Activated T-helper 9 cell treated with anti-CD3 and anti-CD28 coated beads, Interleukin-2, amount 50 U/mL, for 16 hours (primary cell): ENCODE data around the gene PPBP.

ENCODE experiments used
- DNase-seq: peaks from one replicate; pipeline ENCODE4 v3.0.0-alpha.2; 2020; ENCODE audit warnings: low read depth

Gene PPBP

DNA sequence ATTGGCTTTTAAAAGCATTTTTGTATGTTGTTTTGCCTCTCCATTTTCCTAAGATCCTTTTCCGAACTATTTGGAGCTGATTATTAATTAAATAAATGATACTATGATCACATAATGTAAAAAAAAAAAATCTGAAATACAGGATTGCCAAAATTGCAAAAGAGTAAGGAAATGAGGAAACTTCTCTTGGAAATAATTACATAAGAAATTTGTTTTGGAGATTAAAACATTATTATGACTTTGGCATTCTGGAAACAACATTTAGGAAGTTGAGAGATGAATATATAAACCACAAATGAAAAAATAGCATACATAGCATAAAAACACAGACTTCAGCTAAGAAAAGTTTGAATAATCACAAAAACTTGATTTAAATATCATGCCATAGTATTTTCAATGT is 39.7 kb downstream of the PPBP start:
- no peak for DNase-seq

GRCh38 chr4:73947239-73947985 is 40.6 kb downstream of the PPBP start:
- DNase-seq, result no peak

DNA sequence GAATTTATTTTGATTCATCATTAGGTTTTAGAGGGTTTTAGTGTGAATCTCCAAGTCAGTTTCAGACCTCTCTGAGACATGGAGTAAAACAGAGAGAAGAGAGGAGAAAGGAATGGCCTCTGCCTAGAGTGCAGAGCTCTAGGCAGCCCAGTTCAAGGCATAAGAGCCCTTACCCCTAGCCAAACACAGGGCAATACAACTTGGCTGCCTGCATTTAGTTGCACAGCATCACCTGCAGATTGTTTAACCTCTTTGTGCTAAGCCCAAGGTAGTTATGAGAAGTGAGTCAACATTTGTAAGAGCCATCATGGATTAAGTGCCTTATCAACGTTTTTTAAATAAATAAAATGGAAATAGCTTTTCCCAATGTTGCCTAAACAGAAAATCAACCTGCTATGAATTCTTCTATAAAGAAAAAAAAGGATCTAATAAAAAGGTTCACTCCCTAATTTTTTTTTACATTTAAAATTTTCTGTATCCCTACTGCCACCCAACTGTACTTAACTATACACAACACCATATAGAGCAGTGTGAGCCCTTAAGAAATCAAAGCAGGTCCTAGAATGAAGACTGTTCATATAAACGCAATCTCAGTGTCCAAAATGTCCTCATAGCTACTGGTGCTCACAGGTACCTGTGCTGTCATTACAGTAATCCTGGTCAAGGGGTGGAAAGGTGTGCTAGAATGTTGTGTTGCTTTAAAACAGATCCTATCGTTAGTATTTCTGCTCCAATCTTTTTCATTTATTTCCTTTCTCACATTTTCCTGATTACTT is 42.1 kb downstream of the PPBP start:
- DNase-seq, result no peak

GRCh38 chr4:73945140-73945539 is 42.9 kb downstream of the PPBP start:
- no peak for DNase-seq

- DNase-seq, result no peak
These were observed 43.7 kb downstream of the PPBP start for GRCh38 chr4:73944061-73944875.

DNA sequence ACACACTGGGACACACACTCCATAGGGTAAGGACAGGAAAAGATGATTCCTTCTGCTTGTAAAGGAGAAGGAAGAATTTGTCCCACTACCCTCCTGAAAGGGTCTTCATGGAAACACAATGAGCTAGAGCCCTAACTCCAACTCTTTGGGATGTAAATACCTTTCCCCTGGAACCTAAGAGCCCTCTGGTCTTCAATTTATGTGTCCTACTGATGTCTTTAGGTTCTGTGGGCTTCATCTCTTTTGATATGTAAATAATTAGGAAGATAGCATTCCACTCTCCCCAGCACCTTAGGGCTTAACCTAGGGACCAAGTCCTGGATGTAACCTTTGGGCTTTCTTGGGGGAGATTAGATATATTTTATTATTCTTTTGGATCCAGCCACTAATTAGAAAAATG is 44.4 kb downstream of the PPBP start:
- no peak for DNase-seq

DNA sequence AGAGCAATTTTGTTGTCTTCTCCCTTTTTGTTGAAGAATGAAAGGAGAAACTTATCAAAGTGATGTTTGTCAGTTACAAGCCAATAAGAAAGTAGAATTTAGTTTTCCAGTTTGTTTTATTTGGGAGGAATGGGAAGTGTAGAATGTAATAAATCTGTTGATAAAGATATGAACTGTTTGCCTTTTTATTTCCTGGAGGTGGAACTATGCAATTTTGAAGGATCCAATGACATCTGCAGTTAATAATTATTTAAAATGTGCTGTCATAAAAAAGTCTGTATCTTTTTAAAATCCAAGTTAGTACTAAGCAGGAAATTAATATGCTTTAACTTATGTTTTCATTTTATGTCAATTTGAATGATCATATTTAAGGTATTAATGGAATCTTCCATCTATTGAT is 51.0 kb downstream of the PPBP start:
- DNase-seq, result no peak
